ENCODE measurements around the gene SCRN1.

DNA sequence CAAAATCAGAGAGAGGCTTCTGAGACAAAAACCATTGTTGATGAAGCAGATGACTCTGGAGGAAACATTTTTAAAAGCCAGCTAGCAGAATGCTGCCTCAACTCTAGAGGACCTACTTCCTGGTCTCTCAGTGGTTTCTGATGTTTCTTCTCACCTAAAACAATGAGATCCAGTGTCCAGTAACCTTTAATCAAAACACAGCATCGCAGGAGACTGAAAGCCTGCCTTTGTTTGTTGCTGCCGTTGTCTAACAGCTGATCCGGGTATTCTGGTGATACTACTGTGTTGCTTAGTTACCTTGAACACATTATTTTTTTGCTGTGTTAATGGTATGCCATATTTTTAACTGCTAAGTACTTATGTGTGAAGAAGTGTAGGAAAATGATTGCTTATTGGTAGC is 112.4 kb downstream of the SCRN1 start:
- TF ChIP-seq, protein P1, sequence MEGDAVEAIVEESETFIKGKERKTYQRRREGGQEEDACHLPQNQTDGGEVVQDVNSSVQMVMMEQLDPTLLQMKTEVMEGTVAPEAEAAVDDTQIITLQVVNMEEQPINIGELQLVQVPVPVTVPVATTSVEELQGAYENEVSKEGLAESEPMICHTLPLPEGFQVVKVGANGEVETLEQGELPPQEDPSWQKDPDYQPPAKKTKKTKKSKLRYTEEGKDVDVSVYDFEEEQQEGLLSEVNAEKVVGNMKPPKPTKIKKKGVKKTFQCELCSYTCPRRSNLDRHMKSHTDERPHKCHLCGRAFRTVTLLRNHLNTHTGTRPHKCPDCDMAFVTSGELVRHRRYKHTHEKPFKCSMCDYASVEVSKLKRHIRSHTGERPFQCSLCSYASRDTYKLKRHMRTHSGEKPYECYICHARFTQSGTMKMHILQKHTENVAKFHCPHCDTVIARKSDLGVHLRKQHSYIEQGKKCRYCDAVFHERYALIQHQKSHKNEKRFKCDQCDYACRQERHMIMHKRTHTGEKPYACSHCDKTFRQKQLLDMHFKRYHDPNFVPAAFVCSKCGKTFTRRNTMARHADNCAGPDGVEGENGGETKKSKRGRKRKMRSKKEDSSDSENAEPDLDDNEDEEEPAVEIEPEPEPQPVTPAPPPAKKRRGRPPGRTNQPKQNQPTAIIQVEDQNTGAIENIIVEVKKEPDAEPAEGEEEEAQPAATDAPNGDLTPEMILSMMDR (conservative IDR thresholded peaks at IDR 0.05) = no peak
- TF ChIP-seq ZFX (IDR thresholded peaks at IDR 0.05) = no peak

Measured in C4-2B (cell line).